Stimulated activated naive CD4-positive, alpha-beta T cell (primary cell): ENCODE results near the gene OR5F1.

Source experiments
- DNase-seq, 6 experiments: peaks; one replicate each; lab custom pipeline; 2025; lab: John Stamatoyannopoulos, UW

Gene OR5F1

GRCh38 chr11:55994525-55994924 is at the start of gene OR5F1:
Gene OR5F1 (minus strand): TSS chr11:55994625. CDS start chr11:55994625, 0 bp downstream.
- no peak for DNase-seq

- no peak for DNase-seq
These were observed 32.9 kb upstream of the OR5F1 start, which contains the start of gene OR5AS1 for GRCh38 chr11:56027354-56027753. Gene OR5AS1 (plus strand): TSS chr11:56027654. CDS start chr11:56030419, 2,765 bp downstream.

DNA sequence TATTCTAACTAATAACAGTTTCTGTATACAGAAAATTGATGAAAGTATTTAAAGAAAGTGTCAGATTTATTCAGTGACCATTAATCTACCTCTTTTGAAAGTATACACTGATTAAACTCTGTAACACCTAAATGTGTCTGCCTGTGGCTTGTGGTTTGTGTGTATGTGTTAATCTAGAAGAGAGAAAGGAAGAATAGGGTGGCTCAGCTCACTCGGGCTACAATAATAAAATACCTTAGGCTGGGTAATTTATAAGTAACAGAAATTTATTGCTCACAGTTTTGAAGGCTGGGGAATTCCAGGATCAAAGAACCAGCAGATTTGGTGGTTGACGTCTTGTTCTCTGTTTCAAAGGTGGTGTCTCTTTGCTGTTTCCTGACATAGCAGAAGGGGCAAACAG is 19.4 kb upstream of the OR5F1 start:
- DNase-seq: no peak

DNA sequence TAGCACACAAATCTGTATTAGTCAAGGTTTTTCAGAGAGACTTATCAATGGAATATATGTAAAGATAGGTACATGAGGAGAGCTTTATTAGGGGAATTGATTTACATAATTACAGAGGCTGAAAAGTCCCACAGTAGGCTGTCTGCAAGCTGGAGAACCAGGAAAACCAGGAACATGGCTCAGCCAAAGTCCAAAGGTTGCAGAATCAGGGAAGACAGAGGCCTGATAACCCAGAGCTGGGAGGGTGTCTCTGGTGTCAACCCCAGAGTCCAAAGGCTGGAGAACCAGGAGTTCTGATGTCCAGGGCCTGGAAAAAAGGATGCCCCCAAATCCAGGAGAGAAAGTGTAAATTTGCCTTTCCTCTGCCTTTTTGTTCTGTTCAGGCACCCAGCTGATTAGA is 16.3 kb upstream of the OR5F1 start:
- no peak for DNase-seq

- DNase-seq: no peak
These were observed 23.5 kb downstream of the OR5F1 start for GRCh38 chr11:55970935-55971334.

DNA sequence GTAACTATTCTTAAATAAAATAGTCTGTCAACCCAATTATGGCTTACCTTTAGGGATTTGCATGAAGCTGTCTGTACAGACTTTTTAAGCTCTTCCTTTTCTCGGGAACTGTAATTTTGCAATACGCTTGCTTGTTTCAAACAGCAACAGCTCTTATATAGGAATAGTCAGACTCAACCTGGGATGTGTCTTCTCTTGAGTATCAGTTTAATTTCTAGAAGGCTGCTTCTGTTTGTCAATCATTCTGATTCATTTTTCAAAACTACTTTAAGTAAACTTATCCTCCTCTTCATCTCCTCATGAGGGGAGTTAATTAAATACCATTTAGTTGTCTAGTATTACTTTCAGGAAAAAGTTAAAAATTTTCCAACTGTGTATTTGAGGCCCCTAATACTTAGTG is 24.6 kb downstream of the OR5F1 start, which contains the start of gene OR10AG1:
TSS of gene OR10AG1 (minus strand) at position 101 of the 400 bp plus-strand sequence. CDS start at position 63, 38 bp downstream.
- DNase-seq: no peak

DNA sequence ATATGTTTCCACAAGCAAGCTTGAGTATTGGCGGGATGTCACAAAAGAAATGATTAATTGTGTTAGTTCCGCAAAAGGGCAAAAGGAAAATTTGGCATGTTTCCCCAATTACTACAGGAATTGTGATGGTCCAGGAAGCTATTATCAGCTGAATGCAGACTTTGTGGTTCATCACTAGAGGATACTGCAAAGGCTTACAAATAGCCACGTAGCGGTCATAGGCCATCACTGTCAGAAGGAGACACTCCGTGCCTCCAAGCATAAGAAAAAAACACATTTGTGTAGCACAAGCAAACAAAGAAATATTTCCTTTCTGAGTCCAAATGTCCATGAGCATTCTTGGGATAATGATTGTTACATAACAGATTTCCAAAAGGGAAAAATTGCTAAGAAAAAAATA is 26.5 kb downstream of the OR5F1 start:
- no peak for DNase-seq

GRCh38 chr11:55966391-55966790 is 28.0 kb downstream of the OR5F1 start:
- no peak for DNase-seq

DNA sequence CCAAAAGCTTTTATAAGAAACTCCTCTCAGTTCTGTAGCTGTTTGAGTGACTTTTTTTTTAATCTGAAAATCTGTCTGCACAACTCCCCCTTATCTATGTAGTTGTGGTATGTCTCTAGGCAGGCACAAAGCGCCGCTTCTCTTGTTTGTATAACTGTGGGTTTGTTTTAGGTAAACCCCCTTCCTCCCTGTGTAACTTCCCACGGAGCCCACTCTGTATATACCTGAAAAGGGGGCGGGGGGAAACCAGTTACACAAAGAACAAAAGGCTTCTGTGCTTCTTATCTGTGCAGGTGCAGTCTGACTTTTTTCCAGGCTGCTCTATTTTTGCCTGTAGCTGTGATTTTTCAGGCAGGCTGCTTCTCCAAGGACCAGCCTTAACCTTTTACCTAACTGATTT is 37.9 kb downstream of the OR5F1 start:
- DNase-seq: no peak

DNA sequence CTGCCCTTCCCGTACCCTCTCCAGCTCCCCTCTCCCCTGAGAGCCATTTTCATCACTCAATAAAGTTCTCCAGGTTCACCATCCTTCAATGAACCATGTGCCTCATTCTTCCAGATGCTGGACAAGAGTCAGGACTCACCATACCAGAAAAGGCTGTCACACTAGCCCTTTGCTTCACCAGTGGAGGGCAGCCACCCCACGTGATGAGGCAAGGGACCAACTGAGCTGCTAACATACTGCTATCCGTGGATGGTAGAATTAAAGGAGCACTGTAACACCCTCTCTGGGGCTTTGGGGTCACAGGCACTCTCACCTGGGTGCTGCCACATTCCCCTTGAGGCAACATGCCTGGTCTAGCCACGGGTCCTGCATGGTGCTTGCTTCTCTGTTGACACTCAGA is 45.1 kb downstream of the OR5F1 start:
- no peak for DNase-seq
